ENCODE data around the gene LRMDA. TPM values are rescaled to one million over a fixed set of nuclear protein-coding genes. Genes with fewer than 3 reads are reported as not detected.

The LRMDA gene
- total and polyA plus RNA-seq, 4 donors, result 12.1 to 40.8 (median 21.6) TPM

DNA sequence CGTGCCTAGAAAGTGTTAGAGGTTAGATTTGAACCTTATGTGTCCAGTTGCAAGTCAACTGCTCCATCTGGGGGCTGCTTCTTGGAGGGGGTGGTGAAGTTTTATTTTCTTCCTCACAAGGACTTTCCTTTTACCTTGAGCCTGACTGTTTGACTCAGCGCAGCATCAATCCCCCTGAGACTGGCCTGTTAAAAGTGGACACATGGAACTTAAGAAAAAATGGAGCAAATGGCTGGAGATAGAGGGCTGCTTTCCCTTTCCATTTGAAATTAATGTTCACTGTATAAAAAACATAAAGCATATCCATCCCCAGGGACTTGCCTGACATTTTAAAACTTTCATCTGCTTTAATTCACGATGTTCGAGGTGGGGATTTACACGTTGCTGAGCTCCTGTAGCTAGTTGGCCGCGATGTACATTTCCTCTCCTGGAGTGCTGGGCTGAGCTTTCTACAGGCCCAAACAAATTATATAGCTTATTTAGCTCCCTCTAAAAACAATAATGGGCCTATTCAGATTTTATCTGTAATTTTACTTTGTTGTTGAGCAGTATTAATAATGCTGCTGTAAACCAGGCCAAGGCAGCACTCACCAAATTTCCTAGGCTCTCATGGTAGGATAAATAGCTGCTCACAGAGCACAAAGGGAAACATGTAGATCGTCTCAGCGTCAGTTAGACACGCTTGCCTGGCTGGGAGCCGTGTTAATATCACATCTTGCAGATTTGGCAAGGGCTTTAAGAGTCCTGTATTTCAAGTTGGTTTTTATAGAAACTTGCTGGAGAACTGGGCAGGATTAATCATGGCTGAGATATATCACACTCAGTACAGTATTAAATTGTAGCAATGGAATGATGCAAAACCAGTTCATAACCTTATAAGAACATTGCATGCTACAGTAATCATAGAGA, 251.5 kb downstream of the LRMDA start:
- TF ChIP-seq, protein P1, sequence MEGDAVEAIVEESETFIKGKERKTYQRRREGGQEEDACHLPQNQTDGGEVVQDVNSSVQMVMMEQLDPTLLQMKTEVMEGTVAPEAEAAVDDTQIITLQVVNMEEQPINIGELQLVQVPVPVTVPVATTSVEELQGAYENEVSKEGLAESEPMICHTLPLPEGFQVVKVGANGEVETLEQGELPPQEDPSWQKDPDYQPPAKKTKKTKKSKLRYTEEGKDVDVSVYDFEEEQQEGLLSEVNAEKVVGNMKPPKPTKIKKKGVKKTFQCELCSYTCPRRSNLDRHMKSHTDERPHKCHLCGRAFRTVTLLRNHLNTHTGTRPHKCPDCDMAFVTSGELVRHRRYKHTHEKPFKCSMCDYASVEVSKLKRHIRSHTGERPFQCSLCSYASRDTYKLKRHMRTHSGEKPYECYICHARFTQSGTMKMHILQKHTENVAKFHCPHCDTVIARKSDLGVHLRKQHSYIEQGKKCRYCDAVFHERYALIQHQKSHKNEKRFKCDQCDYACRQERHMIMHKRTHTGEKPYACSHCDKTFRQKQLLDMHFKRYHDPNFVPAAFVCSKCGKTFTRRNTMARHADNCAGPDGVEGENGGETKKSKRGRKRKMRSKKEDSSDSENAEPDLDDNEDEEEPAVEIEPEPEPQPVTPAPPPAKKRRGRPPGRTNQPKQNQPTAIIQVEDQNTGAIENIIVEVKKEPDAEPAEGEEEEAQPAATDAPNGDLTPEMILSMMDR (IDR thresholded peaks at IDR 0.05; ENCODE audit: control extremely low read depth, extremely low read depth), result no peak
- no peaks in the 10 kb centered on the region for H3K27me3 ChIP-seq (ENCODE audit: control insufficient read depth in 3 of 3, insufficient read depth in 3 of 3, low read length in 2 of 3)
- H3K4me1 ChIP-seq (ENCODE audit: control insufficient read depth in 5 of 5, insufficient read depth in 5 of 5, low read length in 5 of 5), result peaks cover 0 to 26% (median 2%) of the 10 kb centered on the region in 5 donors
- peak; percentile 81 to 97 (median 94) for DNase-seq
- WGBS, 2 donors, result 86 to 92% methylated on average over 11 of the region's 11 CpGs
- no peaks in the 10 kb centered on the region for H3K36me3 ChIP-seq (ENCODE audit: control insufficient read depth in 4 of 4, insufficient read depth in 4 of 4, low read length in 4 of 4)
- no peak overlapping the region for H3K27ac ChIP-seq (ENCODE audit: low read depth in 1 of 2, low read length in 1 of 2)
- peak overlapping the region in 1 of 2 donors; percentile 1 for H3K9ac ChIP-seq (ENCODE audit: insufficient read depth in 1 of 2, low read length in 2 of 2)
- peaks cover 0 to 4% (median 0%) of the 10 kb centered on the region in 4 donors for H3K9me3 ChIP-seq (ENCODE audit: control insufficient read depth in 4 of 4, insufficient read depth in 3 of 4, low read length in 3 of 4)
- no peak for ATAC-seq (ENCODE audit: insufficient read depth, low FRiP score)
- H3K4me3 ChIP-seq, result no peak overlapping the region

DNA sequence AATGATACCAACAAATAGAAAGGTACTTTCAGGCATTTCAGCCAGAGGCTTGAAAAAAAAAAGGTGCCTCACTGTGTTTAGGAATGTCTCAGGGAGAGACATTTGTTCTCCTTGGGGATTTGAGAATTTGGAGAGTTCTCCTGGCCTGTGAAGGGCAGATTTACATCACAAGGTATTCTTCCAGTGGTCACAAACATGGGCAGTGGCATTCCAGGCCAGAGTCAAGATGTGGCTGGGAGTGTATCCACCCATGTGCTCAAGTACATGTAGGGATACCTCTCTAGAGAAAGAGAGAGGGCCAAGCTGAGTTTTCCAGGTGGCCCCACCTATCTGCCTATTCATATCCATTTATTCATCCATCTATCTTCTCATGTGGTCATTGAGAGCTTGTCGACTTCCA, 253.8 kb downstream of the LRMDA start:
- H3K4me3 ChIP-seq, result no peak overlapping the region
- no peak overlapping the region for H3K27ac ChIP-seq (ENCODE audit: low read depth in 1 of 2, low read length in 1 of 2)
- ATAC-seq (ENCODE audit: insufficient read depth, low FRiP score), result no peak
- no peaks in the 10 kb centered on the region for H3K27me3 ChIP-seq (ENCODE audit: control insufficient read depth in 3 of 3, insufficient read depth in 3 of 3, low read length in 2 of 3)
- peaks cover 0 to 4% (median 0%) of the 10 kb centered on the region in 4 donors for H3K9me3 ChIP-seq (ENCODE audit: control insufficient read depth in 4 of 4, insufficient read depth in 3 of 4, low read length in 3 of 4)
- TF ChIP-seq, protein P1 (IDR thresholded peaks at IDR 0.05; ENCODE audit: control extremely low read depth, extremely low read depth), result no peak
- no peak for DNase-seq
- H3K4me1 ChIP-seq (ENCODE audit: control insufficient read depth in 5 of 5, insufficient read depth in 5 of 5, low read length in 5 of 5), result peaks cover 2 to 41% (median 7%) of the 10 kb centered on the region in 5 donors
- WGBS, 2 donors, result 66 to 88% methylated on average over 1 of the region's 1 CpG
- H3K36me3 ChIP-seq (ENCODE audit: control insufficient read depth in 4 of 4, insufficient read depth in 4 of 4, low read length in 4 of 4), result no peaks in the 10 kb centered on the region
- no peak overlapping the region for H3K9ac ChIP-seq (ENCODE audit: insufficient read depth in 1 of 2, low read length in 2 of 2)

GRCh38 chr10:75688506-75689300, 257.3 kb downstream of the LRMDA start:
- peak; percentile 26 to 87 (median 80) for DNase-seq
- ATAC-seq (ENCODE audit: insufficient read depth, low FRiP score), result no peak
- WGBS, 2 donors, result 42 to 46% methylated on average over 5 of the region's 5 CpGs

More at GRCh38 chr10:75688506-75689300, 257.3 kb downstream of the LRMDA start:
- peaks cover 0 to 32% (median 5%) of the 10 kb centered on the region in 5 donors for H3K4me1 ChIP-seq (ENCODE audit: control insufficient read depth in 5 of 5, insufficient read depth in 5 of 5, low read length in 5 of 5)
- peaks cover 0 to 4% (median 0%) of the 10 kb centered on the region in 4 donors for H3K9me3 ChIP-seq (ENCODE audit: control insufficient read depth in 4 of 4, insufficient read depth in 3 of 4, low read length in 3 of 4)
- no peaks in the 10 kb centered on the region for H3K27me3 ChIP-seq (ENCODE audit: control insufficient read depth in 3 of 3, insufficient read depth in 3 of 3, low read length in 2 of 3)
- no peak overlapping the region for H3K27ac ChIP-seq (ENCODE audit: low read depth in 1 of 2, low read length in 1 of 2)
- TF ChIP-seq, protein P1 (IDR thresholded peaks at IDR 0.05; ENCODE audit: control extremely low read depth, extremely low read depth), result no peak
- no peak overlapping the region for H3K4me3 ChIP-seq
- H3K9ac ChIP-seq (ENCODE audit: insufficient read depth in 1 of 2, low read length in 2 of 2), result no peak overlapping the region
- no peaks in the 10 kb centered on the region for H3K36me3 ChIP-seq (ENCODE audit: control insufficient read depth in 4 of 4, insufficient read depth in 4 of 4, low read length in 4 of 4)

Measured in lung (tissue), 12 donors.